GM12878 (cell line): Measurements from ENCODE around the gene PTGFRN. TPM values are rescaled to one million over a fixed set of nuclear protein-coding genes. Genes with fewer than 3 reads are reported as not detected.
"Not testable (repeated sequence)": the region's sequence is repeated elsewhere in the genome, so short reads cannot be mapped to it uniquely, and the experiment has no call there.

Experiments
- ATAC-seq: fragments of 200-7000 bp; cut with Tn5 transposase; 3 replicates; pipeline ENCODE4 v1.9.1; 2020; ENCODE audit warnings: mild to moderate bottlenecking, moderate library complexity
- BruUV-seq: library from RNA; stranded (reverse); fragments of 400-500 nt; replicated peaks from 2 replicates; lab custom pipeline; 2021; lab: Mats Ljungman, UMichigan
- CTCF ChIA-PET: fragments of 300-600 bp; sonication (Branson Sonifier 250); formaldehyde crosslinking; extraction: SDS; loops from one replicate; lab custom pipeline; 2021; ENCODE audit warnings: inconsistent platforms; lab: Yijun Ruan, JAX
- POLR2A ChIA-PET: fragments of 350-600 bp; formaldehyde crosslinking; extraction: SDS; loops from one replicate; lab custom pipeline; 2021; ENCODE audit warnings: inconsistent platforms; lab: Charles Lee
- RAD21 ChIA-PET: fragments of 300-600 bp; sonication (Branson Sonifier 250); formaldehyde crosslinking; loops from one replicate; lab custom pipeline; 2023; ENCODE audit warnings: antibody characterized with exemption; ENCODE audit not compliant: unreplicated experiment; lab: Charles Lee
- SMC1A ChIA-PET: fragments of 300-600 bp; sonication (Branson Sonifier 250); formaldehyde crosslinking; loops from one replicate; lab custom pipeline; 2023; ENCODE audit not compliant: unreplicated experiment, uncharacterized antibody; lab: Charles Lee
- DNase-seq: peaks from one replicate; pipeline ENCODE4 v3.0.0-alpha.2; 2011; ENCODE audit warnings: low read depth, low spot score
- FAIRE-seq: peaks from 3 replicates; lab custom pipeline; 2011; peaks lifted over from hg19 to GRCh38; lab: Jason Lieb, UNC
- H2AFZ ChIP-seq: 2 replicates; pipeline ENCODE4 v1.6.0; 2011; ENCODE audit warnings: low read depth, low read length, control low read depth; ENCODE audit not compliant: control insufficient read depth
- H3K27ac ChIP-seq: 2 replicates; pipeline ENCODE4 v1.5.1; 2011; ENCODE audit warnings: control low read depth; ENCODE audit not compliant: control insufficient read depth, insufficient read depth
- H3K27me3 ChIP-seq, 2 experiments: replicated peaks in 1 of 2; 2 replicates each; pipeline versions ENCODE4 v1.6.0 to v1.6.1; 2011; ENCODE audit warnings: low read length in 1 of 2; ENCODE audit not compliant: control insufficient read depth in 2 of 2, insufficient read depth in 2 of 2
- H3K36me3 ChIP-seq, 2 experiments: 2 replicates each; pipeline ENCODE4 v1.5.1; 2011; ENCODE audit warnings: low read length in 1 of 2; ENCODE audit not compliant: control insufficient read depth in 2 of 2, insufficient read depth in 2 of 2
- H3K4me1 ChIP-seq: 2 replicates; pipeline ENCODE4 v1.6.1; 2011; ENCODE audit warnings: mild to moderate bottlenecking, low read length, moderate library complexity, mixed read lengths; ENCODE audit not compliant: control insufficient read depth, insufficient read depth
- H3K4me2 ChIP-seq: 2 replicates; pipeline ENCODE4 v1.6.0; 2011; ENCODE audit warnings: control low read depth; ENCODE audit not compliant: control insufficient read depth, insufficient read depth
- H3K4me3 ChIP-seq: fragments of 200-600 bp; sonication (generic); 2 replicates; pipeline ENCODE4 v1.5.1; 2016
- H3K79me2 ChIP-seq: 2 replicates; pipeline ENCODE4 v1.6.0; 2011; ENCODE audit warnings: low read length; ENCODE audit not compliant: control insufficient read depth, insufficient read depth
- H3K9ac ChIP-seq: 2 replicates; pipeline ENCODE4 v1.8.0; 2011; ENCODE audit warnings: low read length, control low read depth, mixed read lengths; ENCODE audit not compliant: control insufficient read depth, insufficient read depth
- H3K9me3 ChIP-seq: replicated peaks from 3 replicates; pipeline ENCODE4 v1.5.1; 2011; ENCODE audit warnings: mild to moderate bottlenecking, low read length; ENCODE audit not compliant: control insufficient read depth, insufficient read depth
- H4K20me1 ChIP-seq: 2 replicates; pipeline ENCODE4 v1.6.0; 2011; ENCODE audit not compliant: control insufficient read depth, insufficient read depth
- GABPA ChIP-seq: IDR thresholded peaks from 2 replicates; pipeline ENCODE4 v1.6.1; 2014; ENCODE audit warnings: antibody characterized with exemption, low read depth, mild to moderate bottlenecking, inconsistent platforms
- SRF ChIP-seq, 2 experiments: IDR thresholded peaks; 2 replicates each; pipeline ENCODE4 v1.6.1; 2011; ENCODE audit warnings: low read depth in 2 of 2, low read length in 2 of 2, mild to moderate bottlenecking in 1 of 2, moderate library complexity in 1 of 2
- ZBTB33 ChIP-seq: fragments of 450-650 bp; IDR thresholded peaks from 2 replicates; pipeline ENCODE4 v1.6.1; 2017; ENCODE audit warnings: mild to moderate bottlenecking
- ZNF217 ChIP-seq: fragments of 450-650 bp; IDR thresholded peaks from 2 replicates; pipeline ENCODE4 v1.6.1; 2017; ENCODE audit warnings: antibody characterized with exemption, mild to moderate bottlenecking
- WGBS: methylation state at CpG from one replicate; pipeline ENCODE4 v1.1.6; 2016; ENCODE audit warnings: low lambda C conversion rate; ENCODE audit not compliant: insufficient replicate concordance, insufficient coverage; ENCODE audit errors: missing lambda C conversion rate; 5-methylcytosine and 5-hydroxymethylcytosine counted together
- in situ Hi-C: fragments of 300-500 bp; cut with MboI; formaldehyde crosslinking; loops from 9 replicates; pipeline ENCODE4 v1.14.3; 2018; ENCODE audit warnings: mixed read lengths
- intact Hi-C: fragments of 100-400 bp; cut with micrococcal nuclease; formaldehyde crosslinking; loops from one replicate; pipeline ENCODE4 v1.14.2; 2022; ENCODE audit not compliant: unreplicated experiment
- polyA plus RNA-seq, 11 experiments: library from polyadenylated mRNA; depleted of rRNA in 4 of 11; unstranded in 6 of 11; stranded (reverse) in 5 of 11; fragments of >200 nt; fragmentation: Nextera tagmentation in 4 of 11; fragmentation: Illumina TruSeq in 1 of 11; extraction: Ambion mirVana in 4 of 11; extraction: Trizol in 1 of 11; gene quantifications; 1 replicate in 1 of 11; 2 replicates in 10 of 11; pipeline versions ENCODE4 v1.2.1 to v1.2.3, GENCODE V29; 2011 to 2016; ENCODE audit warnings: inconsistent platforms in 2 of 11, missing spikeins in 2 of 11, low read depth in 1 of 11
- total RNA-seq, 4 experiments: library from RNA; depleted of rRNA in 3 of 4; stranded (reverse); fragments of >200 nt in 3 of 4; fragmentation: Illumina TruSeq in 1 of 4; extraction: Trizol in 1 of 4; gene quantifications; 2 replicates each; pipeline versions ENCODE4 v1.2.1 to v1.2.3, GENCODE V29; 2013 to 2021

The PTGFRN gene
- total and polyA plus RNA-seq, 10 of the 15 experiments (the other 5 are each of a cell fraction or from before 2014, with no cell fraction given), result 2.7 to 8.3 (median 5.1) TPM

GRCh38 chr1:116938216-116938615, 28.5 kb downstream of the PTGFRN start (continued):
- no peak for TF ChIP-seq ZBTB33
- TF ChIP-seq GABPA, result no peak
- no peak for TF ChIP-seq ZNF217
- TF ChIP-seq, all 136 proteins: peak for 0

- intact Hi-C loops, result loop anchor here (10.0 kb wide), 1 partner anchor 365 kb away; the partner anchor contains the start of gene CD58
- in situ Hi-C loops, H3K9ac ChIP-seq, H3K4me2 ChIP-seq, FAIRE-seq, H3K9me3 ChIP-seq, BruUV-seq, CTCF ChIA-PET, H4K20me1 ChIP-seq, H3K4me1 ChIP-seq, H3K27ac ChIP-seq, DNase-seq, H3K4me3 ChIP-seq, RAD21 ChIA-PET, H2AFZ ChIP-seq, H3K36me3 ChIP-seq, ATAC-seq, H3K27me3 ChIP-seq, H3K79me2 ChIP-seq: not testable (repeated sequence)
- ChIA-PET POLR2A (interaction anchor here (0.8 kb wide), 1 partner anchor 98 kb away, joined by 3 read pairs; no protein-coding TSS in a partner anchor), SMC1A (interaction anchor here (0.6 to 1.5 kb wide), 4 partner anchors 8 to 263 kb away, joined by 3 to 4 read pairs (median 3); no protein-coding TSS in a partner anchor)
- 11% methylated on average over 6 of the region's 6 CpGs for WGBS
- TF ChIP-seq SRF (IDR thresholded peaks at IDR 0.05; ENCODE audit: low read depth in 2 of 2, low read length in 2 of 2), result 0 out of 4 replicates have a peak, but pooled peaks of 1 of the 2 experiments have one; percentile 30
Observed at GRCh38 chr1:116939780-116940543, 30.2 kb downstream of the PTGFRN start.
